ENCODE measurements around the gene ERCC2. TPM values are rescaled to one million over a fixed set of nuclear protein-coding genes. Genes with fewer than 3 reads are reported as not detected.

ERCC2 gene
- total RNA-seq, 1 experiment from 2014 or later: 45.8 TPM

GRCh38 chr19:45355402-45355801 lies 15.0 kb downstream of the ERCC2 start:
- no peak overlapping the region for H3K4me3 ChIP-seq
- H3K27ac ChIP-seq: no peak overlapping the region
- no peak for DNase-seq (ENCODE audit: low read depth in 1 of 2, low spot score in 2 of 2)
- H3K36me3 ChIP-seq: peaks cover 93% of the 10 kb centered on the region
- no peaks in the 10 kb centered on the region for H3K4me1 ChIP-seq (replicated peaks)
- no peaks in the 10 kb centered on the region for H3K9me3 ChIP-seq (replicated peaks)
- H3K27me3 ChIP-seq (replicated peaks): no peaks in the 10 kb centered on the region

- Histone ChIP-seq H3K4me3 (no peak overlapping the region), H3K27ac (no peak overlapping the region), H3K36me3 (peaks cover 97% of the 10 kb centered on the region), H3K9me3 (replicated peaks) (0 out of 2 replicates have a peak, but pooled peaks cover 3% of the 10 kb centered on the region), H3K4me1 (replicated peaks) (no peaks in the 10 kb centered on the region), H3K27me3 (replicated peaks) (no peaks in the 10 kb centered on the region)
- no peak for DNase-seq (ENCODE audit: low read depth in 1 of 2, low spot score in 2 of 2)
These were observed 16.0 kb downstream of the ERCC2 start for GRCh38 chr19:45354241-45354842.

- Histone ChIP-seq H3K9me3 (replicated peaks) (0 out of 2 replicates have a peak, but pooled peaks cover 3% of the 10 kb centered on the region), H3K36me3 (peaks cover 89% of the 10 kb centered on the region), H3K4me1 (replicated peaks) (no peaks in the 10 kb centered on the region), H3K4me3 (no peak overlapping the region), H3K27ac (no peak overlapping the region), H3K27me3 (replicated peaks) (no peaks in the 10 kb centered on the region)
- no peak for DNase-seq (ENCODE audit: low read depth in 1 of 2, low spot score in 2 of 2)
These were observed 17.2 kb downstream of the ERCC2 start for GRCh38 chr19:45352914-45353796.

GRCh38 chr19:45352471-45352870 lies 17.9 kb downstream of the ERCC2 start:
- Histone ChIP-seq H3K27me3 (replicated peaks) (no peaks in the 10 kb centered on the region), H3K36me3 (peaks cover 82% of the 10 kb centered on the region), H3K9me3 (replicated peaks) (0 out of 2 replicates have a peak, but pooled peaks cover 3% of the 10 kb centered on the region), H3K4me1 (replicated peaks) (no peaks in the 10 kb centered on the region), H3K27ac (no peak overlapping the region), H3K4me3 (no peak overlapping the region)
- no peak for DNase-seq (ENCODE audit: low read depth in 1 of 2, low spot score in 2 of 2)

- Histone ChIP-seq H3K27ac (no peak overlapping the region), H3K36me3 (peaks cover 78% of the 10 kb centered on the region), H3K4me1 (replicated peaks) (no peaks in the 10 kb centered on the region), H3K27me3 (replicated peaks) (no peaks in the 10 kb centered on the region), H3K4me3 (no peak overlapping the region), H3K9me3 (replicated peaks) (0 out of 2 replicates have a peak, but pooled peaks cover 3% of the 10 kb centered on the region)
- no peak for DNase-seq (ENCODE audit: low read depth in 1 of 2, low spot score in 2 of 2)
These were observed 18.3 kb downstream of the ERCC2 start for GRCh38 chr19:45352062-45352461.

GRCh38 chr19:45351401-45351952 lies 18.9 kb downstream of the ERCC2 start:
- H3K36me3 ChIP-seq: peaks cover 72% of the 10 kb centered on the region
- H3K27ac ChIP-seq: no peak overlapping the region
- H3K4me3 ChIP-seq: no peak overlapping the region
- H3K4me1 ChIP-seq (replicated peaks): no peaks in the 10 kb centered on the region
- 0 out of 2 replicates have a peak, but pooled peaks cover 3% of the 10 kb centered on the region for H3K9me3 ChIP-seq (replicated peaks)
- H3K27me3 ChIP-seq (replicated peaks): no peaks in the 10 kb centered on the region; the same call in 1 of the 2 replicates
- DNase-seq (ENCODE audit: low read depth in 1 of 2, low spot score in 2 of 2): no peak

GRCh38 chr19:45350477-45351058 lies 19.8 kb downstream of the ERCC2 start:
- Histone ChIP-seq H3K4me1 (replicated peaks) (no peaks in the 10 kb centered on the region), H3K27me3 (replicated peaks) (no peaks in the 10 kb centered on the region; the same call in 1 of the 2 replicates), H3K9me3 (replicated peaks) (0 out of 2 replicates have a peak, but pooled peaks cover 3% of the 10 kb centered on the region), H3K4me3 (no peak overlapping the region), H3K36me3 (peaks cover 63% of the 10 kb centered on the region), H3K27ac (no peak overlapping the region)
- DNase-seq (ENCODE audit: low read depth in 1 of 2, low spot score in 2 of 2): no peak

- Histone ChIP-seq H3K36me3 (peaks cover 52% of the 10 kb centered on the region), H3K9me3 (replicated peaks) (0 out of 2 replicates have a peak, but pooled peaks cover 3% of the 10 kb centered on the region), H3K4me3 (no peak overlapping the region), H3K4me1 (replicated peaks) (no peaks in the 10 kb centered on the region), H3K27me3 (replicated peaks) (no peaks in the 10 kb centered on the region; the same call in 1 of the 2 replicates), H3K27ac (no peak overlapping the region)
- no peak for DNase-seq (ENCODE audit: low read depth in 1 of 2, low spot score in 2 of 2)
These were observed 20.9 kb downstream of the ERCC2 start for GRCh38 chr19:45349430-45349941.

- Histone ChIP-seq H3K27me3 (replicated peaks) (no peaks in the 10 kb centered on the region; the same call in 1 of the 2 replicates), H3K27ac (no peak overlapping the region), H3K36me3 (peaks cover 48% of the 10 kb centered on the region), H3K9me3 (replicated peaks) (0 out of 2 replicates have a peak, but pooled peaks cover 3% of the 10 kb centered on the region), H3K4me3 (no peak overlapping the region), H3K4me1 (replicated peaks) (no peaks in the 10 kb centered on the region)
- DNase-seq (ENCODE audit: low read depth in 1 of 2, low spot score in 2 of 2): no peak
These were observed 21.3 kb downstream of the ERCC2 start for GRCh38 chr19:45349126-45349415.

GRCh38 chr19:45348367-45349125 lies 21.8 kb downstream of the ERCC2 start:
- H3K36me3 ChIP-seq: peaks cover 43% of the 10 kb centered on the region
- no peak overlapping the region for H3K27ac ChIP-seq
- DNase-seq (ENCODE audit: low read depth in 1 of 2, low spot score in 2 of 2): no peak
- no peak overlapping the region for H3K4me3 ChIP-seq
- 0 out of 2 replicates have a peak, but pooled peaks cover 3% of the 10 kb centered on the region for H3K9me3 ChIP-seq (replicated peaks)
- no peaks in the 10 kb centered on the region; the same call in 1 of the 2 replicates for H3K27me3 ChIP-seq (replicated peaks)
- H3K4me1 ChIP-seq (replicated peaks): no peaks in the 10 kb centered on the region

GRCh38 chr19:45347570-45348366 lies 22.6 kb downstream of the ERCC2 start:
- Histone ChIP-seq H3K4me3 (no peak overlapping the region), H3K27ac (no peak overlapping the region), H3K27me3 (replicated peaks) (no peaks in the 10 kb centered on the region; the same call in 1 of the 2 replicates), H3K9me3 (replicated peaks) (0 out of 2 replicates have a peak, but pooled peaks cover 3% of the 10 kb centered on the region), H3K4me1 (replicated peaks) (no peaks in the 10 kb centered on the region), H3K36me3 (peaks cover 35% of the 10 kb centered on the region)
- no peak for DNase-seq (ENCODE audit: low read depth in 1 of 2, low spot score in 2 of 2)

- no peak overlapping the region for H3K27ac ChIP-seq
These were observed 23.9 kb downstream of the ERCC2 start for GRCh38 chr19:45346449-45346848.

More at GRCh38 chr19:45346449-45346848, 23.9 kb downstream of the ERCC2 start:
- Histone ChIP-seq H3K27me3 (replicated peaks) (peaks cover 5% of the 10 kb centered on the region; the same call in 1 of the 2 replicates), H3K4me1 (replicated peaks) (no peaks in the 10 kb centered on the region), H3K4me3 (no peak overlapping the region), H3K36me3 (peaks cover 22% of the 10 kb centered on the region), H3K9me3 (replicated peaks) (0 out of 2 replicates have a peak, but pooled peaks cover 3% of the 10 kb centered on the region)
- no peak for DNase-seq (ENCODE audit: low read depth in 1 of 2, low spot score in 2 of 2)
